AG20443 (cell line): Measurements from ENCODE around the gene NAPA.

ENCODE experiments used
- DNase-seq: peaks from one replicate; pipeline ENCODE4 v3.0.0; 2012; ENCODE audit warnings: low spot score, mixed read lengths

The NAPA gene

DNA sequence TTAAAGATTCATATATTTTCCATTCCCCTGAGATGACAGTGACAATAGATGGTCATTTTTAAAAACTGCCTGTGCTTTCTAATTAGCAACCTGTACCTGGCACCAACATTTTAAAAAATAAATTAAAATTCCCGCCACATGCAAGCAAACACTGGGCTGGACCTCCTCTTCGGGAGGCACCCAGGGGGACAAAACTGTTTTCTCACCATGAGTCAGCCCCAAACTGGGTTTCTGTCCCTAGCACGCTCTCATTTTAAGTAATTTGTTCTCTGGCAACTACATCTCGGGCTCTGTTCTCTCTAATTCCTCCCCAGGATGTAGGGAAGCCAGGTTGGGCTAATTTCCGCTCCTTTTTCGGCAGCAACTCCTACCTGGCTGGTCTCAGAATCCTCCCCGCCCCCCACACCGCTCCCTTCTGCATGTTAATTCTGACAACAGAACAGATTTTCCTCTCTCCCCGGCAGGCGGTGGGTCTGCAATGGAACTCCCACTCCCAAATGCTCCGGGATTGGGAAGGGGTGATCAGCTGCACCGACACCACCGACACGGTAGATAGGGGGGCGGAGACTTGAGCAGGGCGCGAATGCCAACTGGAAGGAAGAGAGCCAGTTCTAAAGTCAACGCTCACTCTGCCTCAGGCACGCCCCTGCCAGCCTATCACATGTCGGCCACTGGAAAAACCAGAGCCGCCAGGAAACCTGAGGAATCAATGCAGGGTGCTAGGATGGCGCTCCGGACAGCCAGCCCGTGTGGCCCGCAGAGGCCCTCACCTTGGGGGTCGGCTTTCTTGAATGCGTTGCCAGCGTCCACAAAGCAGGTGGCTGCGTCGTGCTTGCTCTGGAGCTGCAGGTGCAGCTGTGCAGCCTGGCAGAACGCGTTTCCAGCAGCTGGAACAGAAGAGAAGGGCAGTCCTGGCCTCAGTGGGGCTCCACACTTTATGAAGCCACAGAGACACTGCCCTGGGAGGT lies 14.7 kb downstream of the NAPA start:
- no peak for DNase-seq

DNA sequence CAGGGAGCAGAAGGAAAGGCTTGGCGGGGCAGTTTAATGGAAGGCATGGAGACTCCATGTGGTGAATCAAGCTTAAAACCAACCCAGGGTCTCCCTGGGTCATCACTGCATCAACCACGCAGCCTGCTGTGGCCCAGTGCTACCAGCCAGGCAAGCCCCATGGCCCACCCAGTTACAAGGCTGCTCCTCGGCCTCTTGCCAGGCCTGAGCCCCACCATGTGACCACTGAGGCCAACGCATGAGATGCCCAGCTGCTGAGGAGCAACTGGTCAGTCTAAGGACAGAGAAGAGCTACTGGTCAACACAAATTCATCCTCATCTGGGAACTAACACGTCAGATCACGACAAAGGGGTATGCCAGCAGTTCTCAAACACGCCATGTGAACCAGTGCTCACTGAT lies 15.5 kb downstream of the NAPA start:
- DNase-seq, result no peak

DNA sequence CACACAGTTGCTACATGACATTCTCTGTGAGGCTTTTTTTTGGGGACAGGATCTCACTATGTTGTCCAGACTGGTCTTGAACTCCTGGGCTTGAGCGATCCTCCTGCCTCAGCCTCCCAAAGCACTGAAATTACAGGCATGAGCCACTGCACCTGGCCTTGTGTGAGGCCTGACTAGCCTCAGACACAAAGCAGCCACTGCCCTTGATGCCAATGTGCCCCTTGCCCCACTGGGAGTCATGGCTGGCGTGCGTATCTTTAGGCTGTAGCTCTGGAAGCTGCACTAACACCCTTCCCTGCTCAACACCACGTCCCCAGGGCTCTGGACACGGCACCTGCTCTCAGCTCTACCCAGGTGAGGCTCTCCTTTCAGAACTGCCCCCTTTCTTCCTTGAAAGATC lies 16.3 kb downstream of the NAPA start:
- DNase-seq, result no peak

DNA sequence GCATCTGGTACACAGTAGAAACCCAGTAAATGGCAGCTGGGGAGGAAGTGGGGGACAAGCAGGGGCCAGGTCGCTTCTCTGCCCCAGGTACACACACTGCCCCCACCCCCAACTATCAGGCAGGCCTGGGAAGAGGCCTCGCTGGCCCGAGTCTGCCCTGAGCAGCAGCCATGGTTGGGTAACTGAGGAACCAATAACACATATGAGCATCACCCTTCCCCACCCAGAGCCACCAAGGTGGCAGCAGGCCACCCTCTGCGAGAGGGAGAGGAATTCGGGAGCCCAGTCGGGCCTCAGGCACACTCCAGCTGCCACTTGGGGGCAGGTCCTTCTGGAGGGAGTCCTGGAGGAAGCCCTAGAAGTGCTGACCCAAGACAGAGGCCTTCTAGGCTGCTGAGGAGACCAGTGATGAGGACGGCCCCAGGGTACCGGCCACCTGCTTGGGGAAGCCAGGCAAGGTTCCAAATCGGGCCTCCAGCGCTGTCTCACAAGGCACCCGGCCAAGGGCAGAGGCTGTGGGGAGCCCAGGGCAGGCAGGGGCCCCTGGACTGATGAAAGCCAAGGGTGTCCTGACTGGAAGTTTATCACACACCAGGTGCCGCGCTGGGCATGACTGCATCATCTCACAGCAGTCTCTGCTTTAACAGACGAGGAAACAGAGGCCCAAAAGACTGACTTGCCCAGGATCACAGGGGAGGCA lies 16.9 kb downstream of the NAPA start:
- DNase-seq, result no peak

DNA sequence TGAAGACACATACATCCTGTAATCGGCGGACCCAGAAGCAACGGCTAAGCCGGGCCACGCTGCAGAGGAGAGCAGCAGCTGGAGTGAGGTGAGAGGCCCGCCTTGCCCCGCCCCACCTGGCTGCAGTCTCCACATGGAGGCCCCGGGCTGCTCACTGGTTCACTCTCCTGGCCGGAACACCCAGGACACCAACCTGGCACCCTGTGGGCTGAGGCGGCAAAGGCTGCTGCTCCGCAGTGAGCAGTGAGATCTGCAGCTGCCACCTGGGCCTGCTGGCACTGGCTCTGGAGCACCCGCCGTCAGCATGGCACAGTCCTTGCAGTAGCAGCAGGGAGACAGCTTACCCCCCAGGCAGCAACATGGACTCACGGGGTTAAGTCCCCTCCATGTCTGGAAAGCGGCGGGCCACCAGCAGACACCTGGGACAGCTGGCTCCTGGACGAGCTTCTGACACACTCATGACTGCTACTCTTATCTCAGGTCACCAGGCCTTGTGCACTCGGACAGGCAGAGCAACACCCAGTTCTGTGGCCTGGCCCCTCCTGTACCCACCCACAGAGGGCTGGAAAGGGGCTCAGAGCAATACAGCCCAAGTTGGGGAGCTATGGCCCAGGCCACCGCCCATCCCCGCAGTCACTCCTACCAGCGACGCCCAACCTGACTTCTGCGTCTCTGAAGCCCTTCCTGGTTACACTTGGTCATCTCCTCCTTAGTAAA lies 17.7 kb downstream of the NAPA start:
- no peak for DNase-seq

DNA sequence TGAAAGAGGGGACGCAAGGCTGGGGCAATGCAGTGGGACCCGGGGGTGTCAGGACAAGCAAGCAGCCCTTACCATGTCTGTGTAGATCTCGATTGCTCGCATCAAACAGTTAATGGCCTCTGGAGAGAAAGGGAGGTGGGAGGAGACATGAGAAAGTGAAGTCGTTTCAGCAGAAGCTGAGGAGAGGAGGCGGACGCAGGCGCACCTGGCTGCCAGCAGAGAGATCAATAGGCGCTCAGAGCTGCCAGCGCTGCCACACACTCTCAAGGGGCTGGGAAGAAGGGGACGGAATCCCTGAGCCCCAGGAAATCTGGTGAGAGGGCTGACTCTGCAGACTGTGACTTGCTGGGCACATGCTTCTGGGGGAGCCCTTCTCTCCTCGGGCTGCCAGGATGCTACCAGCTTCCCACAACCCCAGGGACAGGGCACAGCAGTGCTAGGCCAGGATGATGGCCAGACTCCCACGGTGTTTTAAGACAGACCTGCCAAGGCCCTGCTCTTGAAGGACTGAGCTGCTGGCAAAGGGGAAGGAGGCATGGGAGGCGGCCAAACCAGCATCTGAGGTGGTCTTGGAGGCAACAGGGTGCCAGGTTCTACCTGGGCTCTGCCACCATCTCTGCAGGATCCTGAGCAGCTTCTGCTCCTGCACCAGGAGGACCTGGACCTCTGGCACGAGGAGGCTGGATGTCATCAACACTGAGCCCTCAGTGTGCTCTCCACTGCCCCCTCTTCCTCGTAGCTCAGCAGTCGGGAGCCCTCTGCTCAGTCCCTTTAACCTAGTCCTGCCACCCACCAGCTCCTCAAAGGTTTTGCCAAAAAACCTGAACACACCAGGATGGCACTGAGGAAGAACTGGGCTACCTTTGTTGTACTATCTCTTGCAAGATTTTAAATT lies 19.1 kb downstream of the NAPA start:
- no peak for DNase-seq

DNA sequence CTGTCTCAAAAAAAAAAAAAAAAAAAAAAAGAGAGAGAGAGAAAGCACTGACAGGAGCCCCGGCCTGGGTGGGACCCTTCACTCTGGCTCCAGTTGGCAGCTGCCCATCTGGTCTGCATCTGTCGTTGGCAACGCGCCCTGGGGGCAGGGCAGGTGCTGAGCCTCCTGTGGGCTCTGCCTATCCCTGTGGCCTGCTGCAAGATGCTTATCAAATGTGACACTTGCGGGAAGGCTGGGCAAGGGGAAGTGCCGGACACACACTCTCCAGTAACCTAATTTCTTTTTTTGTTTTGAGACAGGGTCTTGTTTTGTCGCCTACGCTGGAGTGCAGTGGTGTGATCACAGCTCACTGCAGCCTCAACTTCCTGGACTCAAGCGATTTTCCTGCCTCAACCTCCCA lies 20.1 kb downstream of the NAPA start:
- no peak for DNase-seq

DNA sequence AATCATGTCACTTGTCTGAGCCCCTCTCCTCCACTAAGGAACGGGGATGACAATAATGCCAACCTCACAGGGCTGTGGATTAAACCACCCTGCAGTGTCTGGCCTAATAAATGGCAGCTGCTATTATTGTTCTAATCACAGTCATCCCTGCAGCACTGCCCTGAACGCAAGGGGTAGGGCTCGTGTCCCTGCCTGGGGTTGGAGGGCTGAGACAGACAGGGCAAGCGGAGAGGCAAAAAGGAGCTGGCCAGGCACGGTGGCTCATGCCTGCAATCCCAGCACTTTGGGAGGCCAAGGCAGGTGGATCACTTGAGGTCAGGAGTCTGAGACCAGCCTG lies 20.7 kb downstream of the NAPA start:
- no peak for DNase-seq

DNA sequence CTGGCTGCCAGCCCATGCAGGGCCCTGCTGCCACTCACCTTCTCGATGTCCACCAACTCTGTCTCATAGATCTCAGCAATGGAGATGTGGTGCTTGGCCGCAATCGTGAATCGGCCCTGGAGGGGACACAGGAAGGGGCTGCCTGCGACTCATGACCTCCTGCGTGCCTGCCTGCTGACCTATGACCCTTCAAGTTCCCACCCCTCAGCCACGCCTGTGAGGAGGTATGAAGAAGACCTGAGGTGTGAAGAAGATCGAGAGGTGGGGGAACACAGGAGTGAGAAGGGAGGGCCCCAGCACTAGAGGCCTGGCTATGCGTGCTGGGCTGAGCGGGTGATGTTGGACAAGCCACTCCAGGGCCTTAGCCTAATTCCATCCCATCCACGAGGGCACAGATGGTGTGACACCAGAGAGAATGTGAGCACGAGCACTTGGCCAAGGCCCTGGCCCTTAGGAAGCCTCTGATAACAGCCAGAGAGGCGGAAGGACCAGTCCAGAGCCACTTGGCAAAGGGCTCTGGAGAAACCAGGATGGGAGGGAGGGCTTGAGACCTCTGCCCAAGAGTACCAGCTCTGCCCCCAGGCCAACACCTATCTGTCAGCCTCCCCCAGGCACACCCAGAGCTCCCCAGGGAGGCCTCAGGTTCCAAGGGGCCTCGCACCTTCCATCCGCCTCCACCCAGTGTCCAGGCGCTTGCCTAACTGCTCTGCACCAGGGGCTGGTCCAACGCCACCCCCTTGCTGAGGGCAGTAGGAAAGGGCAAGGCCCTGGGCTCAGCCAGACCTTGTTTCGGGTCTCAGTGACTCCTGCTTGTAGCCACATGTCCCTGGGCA lies 21.3 kb downstream of the NAPA start:
- no peak for DNase-seq

DNA sequence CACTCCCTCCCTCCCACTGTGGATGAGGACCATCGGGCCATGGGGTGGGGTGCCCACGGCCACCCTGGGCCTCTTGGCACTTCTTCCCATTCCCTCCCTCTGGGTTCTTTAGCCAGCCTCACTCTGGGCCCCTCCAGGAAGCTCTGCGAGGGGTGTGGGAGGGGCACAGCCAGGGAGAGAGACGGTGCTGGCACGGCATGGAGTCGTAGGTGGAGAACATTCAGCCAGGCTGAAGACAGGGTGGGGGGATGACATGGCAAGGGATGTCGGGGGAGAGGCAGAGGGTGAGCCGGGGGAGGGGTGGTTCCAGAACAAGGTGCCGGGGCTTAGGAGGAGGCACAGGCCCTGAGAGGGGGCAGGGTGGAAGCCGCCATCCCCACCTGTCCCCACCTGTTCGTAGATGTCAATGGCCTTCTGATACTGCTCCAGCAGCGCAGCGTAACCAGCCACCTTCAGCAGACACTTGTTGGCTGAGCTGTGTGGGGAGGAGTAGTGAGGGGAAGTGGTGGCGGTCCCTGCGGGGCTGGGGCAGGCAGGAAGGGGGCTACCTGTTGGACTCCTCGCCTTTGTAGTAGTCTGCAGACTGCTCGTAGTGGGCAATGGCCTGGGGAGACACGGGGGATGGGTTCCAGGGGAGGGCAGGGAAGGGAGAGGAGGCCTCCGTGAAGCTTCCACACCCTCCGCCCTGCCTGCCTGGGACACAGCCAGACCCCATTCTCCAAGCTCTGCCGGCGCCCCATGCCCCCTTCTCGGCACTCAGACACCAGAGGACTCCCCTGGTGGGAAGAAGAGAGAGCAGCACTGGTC lies 22.1 kb downstream of the NAPA start:
- no peak for DNase-seq

DNA sequence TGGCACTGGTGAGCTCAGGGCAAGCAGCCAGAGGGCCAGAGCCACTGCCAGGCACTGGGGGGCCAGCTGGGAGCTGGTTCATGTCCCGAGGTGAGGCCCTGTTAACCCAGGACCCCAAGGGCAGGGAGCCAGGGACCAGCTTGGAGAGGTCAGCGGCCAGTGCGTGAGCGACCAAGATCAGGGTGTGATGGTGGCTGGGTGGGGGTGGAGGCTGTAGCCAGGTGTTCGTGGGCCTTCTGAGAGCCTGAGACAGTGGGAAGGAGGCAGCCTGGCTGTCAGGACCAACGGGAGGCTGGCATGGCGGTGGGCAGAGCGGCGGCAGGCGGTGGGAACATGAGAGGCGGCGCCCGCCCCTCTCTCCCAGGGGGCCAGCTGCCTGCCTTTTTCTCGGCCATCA lies 22.7 kb downstream of the NAPA start:
- DNase-seq, result no peak

DNA sequence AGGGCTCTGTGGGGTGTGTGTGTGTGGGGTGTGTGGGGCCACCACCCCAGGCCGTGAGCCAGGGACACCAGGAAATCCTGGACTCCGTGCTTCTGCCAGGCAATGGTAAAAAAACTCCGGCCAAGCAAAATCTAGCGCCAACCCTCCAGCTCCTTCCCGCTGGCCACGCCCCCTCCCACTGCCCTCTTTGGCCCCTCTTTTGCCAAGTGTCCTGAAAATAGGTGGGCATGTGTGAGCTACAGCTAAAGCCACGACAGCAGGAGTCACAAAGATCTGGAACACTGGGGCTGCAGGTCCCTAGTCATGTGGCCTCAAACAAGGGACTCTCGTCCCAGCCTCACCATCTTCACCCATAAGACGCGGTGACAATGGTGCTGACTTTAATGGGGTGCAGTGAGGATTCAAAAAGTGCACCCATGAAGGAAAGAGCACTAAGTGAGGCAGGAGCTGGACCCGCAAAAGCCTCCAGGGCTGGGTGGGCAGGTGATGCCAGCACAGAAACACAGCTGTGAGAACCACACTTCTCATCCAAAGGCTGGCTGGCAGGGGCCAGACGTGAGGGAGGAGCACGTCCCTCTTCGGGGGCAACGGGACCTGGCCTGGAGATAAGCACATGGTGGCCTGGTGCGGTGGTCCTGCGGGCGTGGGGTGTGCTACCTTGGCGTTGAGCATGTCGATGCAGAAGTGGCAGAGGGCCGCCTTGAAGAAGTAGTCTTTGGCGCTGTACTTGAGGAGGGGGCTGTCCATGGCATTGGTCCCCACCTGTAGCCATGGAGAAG lies 23.3 kb downstream of the NAPA start:
- no peak for DNase-seq

DNA sequence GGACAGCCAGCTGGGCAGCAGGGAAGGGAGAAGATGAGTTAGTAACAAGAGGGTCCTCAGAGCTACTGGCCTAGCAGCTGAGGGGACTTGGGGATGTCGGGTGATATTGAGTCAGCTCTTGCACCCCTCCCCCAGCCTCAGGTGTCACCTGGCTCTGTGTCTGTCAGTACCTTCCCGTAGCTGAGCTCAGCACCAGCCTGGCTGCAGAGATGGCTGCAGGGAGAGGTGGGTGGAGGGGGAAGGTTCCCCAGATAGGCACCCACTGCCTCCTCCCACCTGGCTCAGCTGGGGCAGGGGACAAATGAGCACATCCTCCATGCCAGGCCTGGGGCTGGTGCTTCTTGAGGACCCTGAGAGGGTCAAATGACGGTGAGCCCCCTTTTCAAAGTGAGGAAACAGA lies 24.0 kb downstream of the NAPA start:
- DNase-seq, result no peak

DNA sequence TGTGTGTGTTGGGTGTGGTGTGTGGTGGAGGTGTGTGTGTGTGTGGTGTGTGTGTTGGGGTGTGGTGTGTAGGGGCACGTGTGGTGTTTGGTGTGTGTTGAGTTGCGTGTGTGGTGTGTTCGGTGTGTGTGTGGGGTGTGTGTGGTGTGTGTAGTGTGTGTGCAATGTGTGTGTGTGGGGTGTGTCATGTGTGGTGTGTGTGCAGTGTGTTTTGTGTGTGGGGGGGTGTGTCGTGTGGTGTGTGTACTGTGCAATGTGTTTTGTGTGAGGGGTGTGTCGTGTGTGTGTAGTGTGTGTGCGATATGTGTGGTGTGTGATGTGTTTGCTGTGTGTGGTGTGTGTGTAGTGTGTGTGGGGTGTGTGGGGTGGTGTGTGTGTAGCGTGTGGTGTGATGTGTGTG lies 24.8 kb downstream of the NAPA start:
- no peak for DNase-seq

DNA sequence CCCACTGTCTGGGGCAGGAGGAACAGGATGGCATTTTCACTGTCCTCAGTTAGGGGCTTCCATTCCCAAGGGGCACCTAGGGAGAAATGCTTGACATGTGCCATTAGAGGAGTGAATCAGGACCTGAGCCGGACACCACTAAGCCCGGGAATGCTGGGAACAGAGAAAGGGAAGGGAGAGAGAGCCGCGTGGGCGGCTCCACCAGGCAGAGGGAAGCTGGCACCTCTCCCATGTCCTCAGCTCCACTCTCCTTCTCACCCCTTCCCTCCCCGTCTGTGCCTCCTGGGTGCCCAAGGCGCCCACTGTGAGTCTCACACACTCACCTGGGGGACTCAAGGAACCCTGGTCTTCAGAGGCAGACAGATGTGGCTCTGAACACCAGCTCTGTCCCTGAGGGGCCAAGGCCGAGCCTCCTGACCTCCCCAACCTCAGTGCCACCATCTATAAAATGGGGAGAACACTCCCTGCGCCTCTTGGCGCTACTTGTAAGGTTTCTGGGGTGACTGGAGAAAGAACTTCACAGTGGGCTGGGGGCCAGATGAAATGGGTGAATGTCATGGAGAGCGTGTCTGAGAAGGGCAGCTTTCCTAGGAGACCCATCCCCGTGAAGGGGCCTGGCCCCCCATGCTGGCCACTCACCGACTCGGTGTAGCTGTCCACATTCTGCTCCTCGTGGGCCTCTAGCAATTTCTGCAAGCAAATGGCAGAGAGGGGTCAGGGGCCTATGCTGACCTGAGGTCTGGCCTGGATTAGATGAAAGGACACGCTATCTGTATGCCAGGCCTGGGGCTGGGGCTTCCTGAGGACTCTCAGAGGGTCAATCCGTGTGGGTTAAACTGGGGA lies 25.6 kb downstream of the NAPA start:
- DNase-seq, result no peak

DNA sequence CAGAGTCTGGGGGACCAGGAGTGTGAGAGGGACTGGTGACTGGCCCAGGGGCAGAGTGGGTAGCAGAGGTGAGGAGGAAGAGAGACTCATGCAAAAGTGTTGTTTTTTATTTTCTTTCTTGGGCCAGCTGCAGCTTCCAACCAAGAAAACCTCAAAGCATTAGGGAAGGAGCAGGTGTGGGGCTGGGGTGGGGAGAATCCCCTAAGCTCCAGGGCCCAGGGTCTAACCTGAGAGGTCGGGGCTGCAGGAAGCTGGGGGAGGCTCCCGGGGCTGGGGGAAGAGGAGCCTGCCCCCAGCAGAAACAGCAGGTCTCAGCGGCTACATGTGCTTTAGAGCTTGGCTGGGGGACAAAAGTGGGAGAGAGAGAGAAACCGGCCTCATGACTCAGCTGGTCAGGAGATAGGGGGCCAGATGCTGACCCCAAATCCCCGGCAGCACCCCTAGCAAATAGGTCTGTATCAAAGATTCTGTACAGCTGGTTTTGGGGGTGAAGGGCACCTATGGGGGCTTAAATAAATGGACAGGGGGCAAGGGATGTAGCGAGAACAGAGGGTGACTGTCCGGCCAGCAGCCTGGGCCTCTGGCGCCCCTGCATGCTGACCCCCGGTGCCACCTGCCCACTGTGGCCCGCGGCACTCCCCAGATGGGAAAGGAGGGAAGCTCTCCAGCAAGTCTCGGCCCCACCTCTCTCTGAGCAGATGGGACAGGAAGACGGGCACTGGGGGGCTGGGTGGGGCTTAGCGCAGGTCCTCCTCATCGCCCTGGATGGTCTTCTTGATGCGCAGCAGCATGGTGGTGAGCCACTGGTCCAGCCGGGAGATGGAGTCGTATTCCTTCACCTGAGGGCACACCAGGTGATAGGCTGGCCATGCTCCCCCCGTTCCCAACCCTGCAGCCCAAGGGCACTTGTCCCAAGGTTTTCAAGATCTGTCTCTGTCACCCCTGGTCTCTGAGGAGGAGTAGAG lies 27.0 kb downstream of the NAPA start:
- no peak for DNase-seq

DNA sequence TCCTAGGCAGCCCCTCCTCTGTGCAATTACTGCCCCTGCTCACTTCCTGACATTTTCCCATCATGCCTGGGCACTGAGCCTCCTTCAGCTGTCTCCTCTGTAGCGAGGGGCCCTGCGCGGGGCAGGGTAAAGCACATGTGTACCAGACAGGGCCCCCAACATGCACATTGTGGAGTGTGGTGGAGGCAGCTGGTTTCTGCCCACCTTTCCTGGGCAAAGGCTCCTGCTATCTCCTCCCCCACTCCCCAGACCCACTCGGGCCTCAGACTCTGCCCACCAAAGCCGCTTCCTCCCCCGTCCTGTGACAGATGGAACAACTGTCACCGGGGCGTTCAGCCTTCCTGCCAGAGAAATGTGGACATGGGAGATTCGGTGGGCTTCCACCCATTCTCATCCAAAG lies 28.0 kb downstream of the NAPA start:
- DNase-seq, result no peak
